NCI-H1048 (cell line): Measurements from ENCODE around the gene DNAJC21.
"Not testable (repeated sequence)": the region's sequence is repeated elsewhere in the genome, so short reads cannot be mapped to it uniquely, and the experiment has no call there.

Experiments used
- DNase-seq: peaks from one replicate; lab custom pipeline; 2025; lab: John Stamatoyannopoulos, UW

Gene DNAJC21

GRCh38 chr5:34923694-34924461, 5.5 kb upstream of the DNAJC21 start:
- DNase-seq, result no peak

GRCh38 chr5:34924462-34924765, 4.9 kb upstream of the DNAJC21 start:
- no peak for DNase-seq

- no peak for DNase-seq
These were observed 3.0 kb upstream of the DNAJC21 start for GRCh38 chr5:34926318-34926888.

GRCh38 chr5:34927785-34928184, 1.6 kb upstream of the DNAJC21 start:
- no peak for DNase-seq

GRCh38 chr5:34928267-34928666, 1.1 kb upstream of the DNAJC21 start:
- no peak for DNase-seq

GRCh38 chr5:34929720-34930461, 532 bp downstream of the DNAJC21 start:
- peak; percentile 52 for DNase-seq

GRCh38 chr5:34930462-34930844, 1.1 kb downstream of the DNAJC21 start:
- no peak for DNase-seq

GRCh38 chr5:34930870-34931269, 1.5 kb downstream of the DNAJC21 start:
- DNase-seq, result no peak

- no peak for DNase-seq
These were observed 3.6 kb downstream of the DNAJC21 start for GRCh38 chr5:34932947-34933346.

- DNase-seq, result no peak
These were observed 12.6 kb downstream of the DNAJC21 start for GRCh38 chr5:34941936-34942335.

GRCh38 chr5:34944044-34944443, 14.7 kb downstream of the DNAJC21 start:
- no peak for DNase-seq

GRCh38 chr5:34944460-34945047, 15.2 kb downstream of the DNAJC21 start:
- no peak for DNase-seq

- no peak for DNase-seq
These were observed 28.0 kb downstream of the DNAJC21 start for GRCh38 chr5:34957321-34957720.

- DNase-seq, result no peak
These were observed 28.7 kb downstream of the DNAJC21 start for GRCh38 chr5:34957857-34958690.

GRCh38 chr5:34959323-34959722, 30.0 kb downstream of the DNAJC21 start:
- DNase-seq, result no peak

- no peak for DNase-seq
These were observed 38.2 kb downstream of the DNAJC21 start for GRCh38 chr5:34967540-34967939.

GRCh38 chr5:34968258-34968657, 38.9 kb downstream of the DNAJC21 start:
- no peak for DNase-seq

GRCh38 chr5:34970552-34970951, 41.2 kb downstream of the DNAJC21 start:
- no peak for DNase-seq

- not testable (repeated sequence) for DNase-seq
These were observed 42.3 kb downstream of the DNAJC21 start for GRCh38 chr5:34971655-34972054.

GRCh38 chr5:34976347-34976746, 47.0 kb downstream of the DNAJC21 start:
- no peak for DNase-seq

GRCh38 chr5:34977934-34978613, 48.7 kb downstream of the DNAJC21 start:
- no peak for DNase-seq
